ENCODE measurements around the gene TAF11. TPM values are rescaled to one million over a fixed set of nuclear protein-coding genes. Genes with fewer than 3 reads are reported as not detected.
"Not testable (repeated sequence)": the region's sequence is repeated elsewhere in the genome, so short reads cannot be mapped to it uniquely, and the experiment has no call there.

Gene TAF11
- total and polyA plus RNA-seq, 2 of the 8 experiments (the other 6 are each of a cell fraction or from before 2014, with no cell fraction given): 38.2 to 48.6 TPM

- TF ChIP-seq CTCF (IDR thresholded peaks at IDR 0.05; ENCODE audit: control extremely low read depth in 1 of 3, insufficient read depth in 1 of 3, low read depth in 1 of 3, low read length in 3 of 3): no peak
- no peak for TF ChIP-seq CHD1 (IDR thresholded peaks at IDR 0.05; ENCODE audit: low read depth, low read length)
- no peak for TF ChIP-seq HDAC2 (IDR thresholded peaks at IDR 0.05; ENCODE audit: borderline replicate concordance in 1 of 2, low read depth in 2 of 2, low read length in 2 of 2)
- TF ChIP-seq NRF1 (IDR thresholded peaks at IDR 0.05; ENCODE audit: low read depth, low read length): no peak
- no peak for TF ChIP-seq SIX5 (IDR thresholded peaks at IDR 0.05; ENCODE audit: low read depth, low read length)
- no peak for TF ChIP-seq EP300 (IDR thresholded peaks at IDR 0.05; ENCODE audit: borderline replicate concordance in 1 of 2, low read depth in 2 of 2, low read length in 2 of 2)
- no peak for TF ChIP-seq POLR2A (IDR thresholded peaks at IDR 0.05; ENCODE audit: control extremely low read depth in 1 of 2, low read depth in 2 of 2, low read length in 2 of 2)
These were observed 12.6 kb upstream of the TAF11 start (continued) for GRCh38 chr6:34900321-34901031.

GRCh38 chr6:34899748-34900147, 11.9 kb upstream of the TAF11 start:
- H3K23me2 ChIP-seq (ENCODE audit: low read depth, low read length); H4K5ac ChIP-seq (ENCODE audit: insufficient read length, low read depth, low read length); H2BK120ac ChIP-seq (replicated peaks; ENCODE audit: low read depth, low read length); H4K20me1 ChIP-seq (replicated peaks in 1 of 2; ENCODE audit: control insufficient read depth in 1 of 2, insufficient read depth in 2 of 2, low read length in 2 of 2); H3K27ac ChIP-seq (ENCODE audit: low read depth, low read length); H3K9ac ChIP-seq (replicated peaks in 1 of 4; ENCODE audit: extremely low read depth in 1 of 4, low read depth in 3 of 4, low read length in 3 of 4); FAIRE-seq; H2BK15ac ChIP-seq (ENCODE audit: low read length); H3K4ac ChIP-seq (replicated peaks; ENCODE audit: insufficient read length, low read depth, low read length); H3K36me3 ChIP-seq (ENCODE audit: control insufficient read depth in 2 of 4, insufficient read depth in 4 of 4, low read length in 3 of 4); H2BK12ac ChIP-seq (ENCODE audit: low read depth, low read length); H2BK20ac ChIP-seq (ENCODE audit: low read length); H3K23ac ChIP-seq (ENCODE audit: insufficient read length); DNase-seq (ENCODE audit: low read depth in 1 of 2, low spot score in 2 of 2); H3K9me3 ChIP-seq (ENCODE audit: insufficient read depth in 2 of 2, low read depth in 1 of 2, low read length in 1 of 2); H3K79me1 ChIP-seq (ENCODE audit: low read depth, low read length); H3K14ac ChIP-seq (ENCODE audit: insufficient read length); H3K4me3 ChIP-seq (ENCODE audit: extremely low read depth in 1 of 4, insufficient read depth in 2 of 4, low read depth in 3 of 4, low read length in 4 of 4); H2AFZ ChIP-seq (ENCODE audit: low read length); H4K91ac ChIP-seq (replicated peaks; ENCODE audit: insufficient read length, low read length); H2AK5ac ChIP-seq (ENCODE audit: low read depth, low read length); H3K4me2 ChIP-seq (ENCODE audit: insufficient read depth in 1 of 2, low read depth in 2 of 2, low read length in 2 of 2); H3K4me1 ChIP-seq (replicated peaks in 1 of 4; ENCODE audit: control insufficient read depth in 3 of 4, insufficient read depth in 4 of 4, low read length in 3 of 4); H4K8ac ChIP-seq (ENCODE audit: extremely low read depth, insufficient read depth, low read length); H2BK5ac ChIP-seq (ENCODE audit: low read depth, low read length); H3K27me3 ChIP-seq (replicated peaks in 1 of 4; ENCODE audit: control insufficient read depth in 3 of 4, extremely low read depth in 1 of 4, insufficient read depth in 3 of 4, low read length in 3 of 4); H3K56ac ChIP-seq (replicated peaks; ENCODE audit: insufficient read length, low read depth, low read length); H3K18ac ChIP-seq (ENCODE audit: extremely low read depth, low read length): not testable (repeated sequence)
- 100% methylated on average over 1 of the region's 1 CpG; no CpG with 5 or more reads in 1 of the 2 experiments for WGBS, 2 experiments (ENCODE audit: extremely low coverage in 1 of 2, insufficient coverage in 1 of 2, insufficient read length in 1 of 2, insufficient replicate concordance in 2 of 2, low coverage in 1 of 2, low lambda C conversion rate in 2 of 2, missing lambda C conversion rate in 1 of 2)
- ChIA-PET POLR2A (ENCODE audit: partially characterized antibody) (interaction anchor here (3.8 kb wide), 1 partner anchor 11 kb away, joined by 28 read pairs; the partner anchor contains the start of genes ANKS1A and TAF11), CTCF (ENCODE audit: partially characterized antibody) (interaction anchor here (0.6 kb wide), 1 partner anchor 1067 kb away, joined by 4 read pairs; no protein-coding TSS in a partner anchor)
- H3K79me2 ChIP-seq (ENCODE audit: control insufficient read depth in 1 of 2, insufficient read depth in 2 of 2, low read length in 2 of 2): peaks cover 0 to 69% of the 10 kb centered on the region in 2 experiments; a peak in 2 of 4 replicates
